ENCODE measurements around the gene ST7. TPM values are rescaled to one million over a fixed set of nuclear protein-coding genes. Genes with fewer than 3 reads are reported as not detected.

ST7 gene
- total RNA-seq, 2 experiments from 2014 or later = 9.6 to 10.7 TPM

DNA sequence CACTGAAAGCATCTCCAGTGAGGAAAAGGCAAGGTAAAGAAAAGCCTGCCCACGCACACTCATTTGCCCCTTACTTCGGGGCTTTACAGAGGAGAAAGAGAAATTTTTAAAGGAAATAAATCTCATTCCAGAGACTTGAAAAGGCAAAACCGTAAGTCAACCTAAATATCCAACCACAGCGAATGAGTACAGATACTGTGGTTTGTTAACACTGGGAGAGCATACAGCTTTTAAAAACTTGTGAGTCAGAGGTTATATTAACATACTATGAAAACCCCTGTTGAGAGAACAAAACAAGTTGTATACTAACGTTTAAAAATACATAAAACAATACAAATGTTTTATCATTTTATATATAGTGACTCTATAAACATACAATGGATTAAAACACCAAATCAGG, 28.6 kb upstream of the ST7 start:
- intact Hi-C loops (cut with micrococcal nuclease; ENCODE audit: unreplicated experiment) = no loop called here
- Histone ChIP-seq H3K79me2 (ENCODE audit: insufficient read depth, low read depth, low read length) (no peaks in the 10 kb centered on the region), H3K9me3 (ENCODE audit: low read length) (no peaks in the 10 kb centered on the region), H3K36me3 (ENCODE audit: insufficient read depth, low read length) (no peaks in the 10 kb centered on the region; the same call in 1 of the 2 replicates), H2AFZ (ENCODE audit: low read length) (no peak overlapping the region), H3K4me2 (ENCODE audit: low read length) (no peak overlapping the region), H3K27ac (ENCODE audit: low read depth, low read length, poor library complexity, severe bottlenecking) (no peak overlapping the region), H3K4me1 (ENCODE audit: insufficient read depth, low read length, poor library complexity, severe bottlenecking) (no peaks in the 10 kb centered on the region), H3K4me3 (ENCODE audit: low read depth, low read length, poor library complexity, severe bottlenecking) (no peak overlapping the region), H4K20me1 (ENCODE audit: insufficient read depth, low read length) (no peaks in the 10 kb centered on the region), H3K9me2 (ENCODE audit: insufficient read depth, low read length) (no peaks in the 10 kb centered on the region)
- no peak for TF ChIP-seq EZH2phosphoT487 (IDR thresholded peaks at IDR 0.05; ENCODE audit: borderline replicate concordance, low read depth, low read length)
- TF ChIP-seq, protein P1, sequence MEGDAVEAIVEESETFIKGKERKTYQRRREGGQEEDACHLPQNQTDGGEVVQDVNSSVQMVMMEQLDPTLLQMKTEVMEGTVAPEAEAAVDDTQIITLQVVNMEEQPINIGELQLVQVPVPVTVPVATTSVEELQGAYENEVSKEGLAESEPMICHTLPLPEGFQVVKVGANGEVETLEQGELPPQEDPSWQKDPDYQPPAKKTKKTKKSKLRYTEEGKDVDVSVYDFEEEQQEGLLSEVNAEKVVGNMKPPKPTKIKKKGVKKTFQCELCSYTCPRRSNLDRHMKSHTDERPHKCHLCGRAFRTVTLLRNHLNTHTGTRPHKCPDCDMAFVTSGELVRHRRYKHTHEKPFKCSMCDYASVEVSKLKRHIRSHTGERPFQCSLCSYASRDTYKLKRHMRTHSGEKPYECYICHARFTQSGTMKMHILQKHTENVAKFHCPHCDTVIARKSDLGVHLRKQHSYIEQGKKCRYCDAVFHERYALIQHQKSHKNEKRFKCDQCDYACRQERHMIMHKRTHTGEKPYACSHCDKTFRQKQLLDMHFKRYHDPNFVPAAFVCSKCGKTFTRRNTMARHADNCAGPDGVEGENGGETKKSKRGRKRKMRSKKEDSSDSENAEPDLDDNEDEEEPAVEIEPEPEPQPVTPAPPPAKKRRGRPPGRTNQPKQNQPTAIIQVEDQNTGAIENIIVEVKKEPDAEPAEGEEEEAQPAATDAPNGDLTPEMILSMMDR (conservative IDR thresholded peaks at IDR 0.05; ENCODE audit: low read length) = no peak
- DNase-seq (ENCODE audit: low spot score) = no peak
- POLR2A ChIA-PET = interaction anchor here (0.6 kb wide), 1 partner anchor 30 kb away, joined by 3 read pairs; no protein-coding TSS in a partner anchor
- CTCF ChIA-PET (ENCODE audit: unreplicated experiment) = no interaction called here
- no TSS peak for BruUV-seq (replicated peaks)

DNA sequence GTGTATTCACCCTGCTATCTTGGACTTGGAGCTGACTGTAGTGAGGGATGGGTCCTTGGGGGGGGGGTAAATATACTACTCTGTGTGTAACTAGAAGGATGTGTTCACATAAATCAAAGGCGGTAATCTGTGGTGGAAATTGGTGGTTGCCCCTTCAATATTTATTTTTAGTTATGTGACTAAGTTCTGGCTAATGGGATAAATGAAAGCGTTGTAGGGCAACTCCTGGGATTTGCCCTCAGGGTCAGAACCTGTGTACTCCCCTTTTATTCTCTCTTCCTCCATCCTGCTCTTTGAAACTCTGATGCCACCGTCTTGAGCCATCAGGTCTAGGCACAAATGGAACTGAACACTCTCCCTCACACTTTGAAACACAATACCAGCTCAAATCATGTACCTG, 24.3 kb upstream of the ST7 start:
- Histone ChIP-seq H3K4me1 (ENCODE audit: insufficient read depth, low read length, poor library complexity, severe bottlenecking) (no peaks in the 10 kb centered on the region), H3K9me3 (ENCODE audit: low read length) (no peaks in the 10 kb centered on the region), H3K9me2 (ENCODE audit: insufficient read depth, low read length) (no peaks in the 10 kb centered on the region), H3K79me2 (ENCODE audit: insufficient read depth, low read depth, low read length) (no peaks in the 10 kb centered on the region), H2AFZ (ENCODE audit: low read length) (no peak overlapping the region), H3K27ac (ENCODE audit: low read depth, low read length, poor library complexity, severe bottlenecking) (no peak overlapping the region), H3K4me3 (ENCODE audit: low read depth, low read length, poor library complexity, severe bottlenecking) (no peak overlapping the region), H3K36me3 (ENCODE audit: insufficient read depth, low read length) (no peaks in the 10 kb centered on the region), H3K4me2 (ENCODE audit: low read length) (no peak overlapping the region), H4K20me1 (ENCODE audit: insufficient read depth, low read length) (no peaks in the 10 kb centered on the region)
- DNase-seq (ENCODE audit: low spot score) = no peak
- ChIA-PET CTCF (ENCODE audit: unreplicated experiment) (no interaction called here), POLR2A (interaction anchor here (0.7 to 1.0 kb wide), 2 partner anchors 67 to 95 kb away, joined by 3 to 4 read pairs; no protein-coding TSS in a partner anchor)
- intact Hi-C loops (cut with micrococcal nuclease; ENCODE audit: unreplicated experiment) = no loop called here
- TF ChIP-seq, protein P1 (conservative IDR thresholded peaks at IDR 0.05; ENCODE audit: low read length) = no peak
- TF ChIP-seq EZH2phosphoT487 (IDR thresholded peaks at IDR 0.05; ENCODE audit: borderline replicate concordance, low read depth, low read length) = no peak
- BruUV-seq (replicated peaks) = no TSS peak

Measured in OCI-LY7 (cell line).